ENCODE results near the gene NFATC2IP.

The NFATC2IP gene

GRCh38 chr16:28917095-28917494 is 33.6 kb upstream of the NFATC2IP start:
- DNase-seq (ENCODE audit: low spot score) = no peak
- H3K27ac ChIP-seq = no peak overlapping the region
- ChIA-PET POLR2A (ENCODE audit: low non-redundant PET) (no interaction called here), CTCF (no interaction called here)
- TF ChIP-seq CTCF (conservative IDR thresholded peaks at IDR 0.05; ENCODE audit: low read depth) = no peak

- TF ChIP-seq CTCF (conservative IDR thresholded peaks at IDR 0.05; ENCODE audit: low read depth) = no peak
- POLR2A ChIA-PET (ENCODE audit: low non-redundant PET) = no interaction called here
- CTCF ChIA-PET = interaction anchor here (0.5 to 0.9 kb wide), 2 partner anchors 19 to 26 kb away, joined by 3 to 4 read pairs; no protein-coding TSS in a partner anchor
- no peak overlapping the region for H3K27ac ChIP-seq
- DNase-seq (ENCODE audit: low spot score) = no peak
Measured at GRCh38 chr16:28918698-28919097, 32.0 kb upstream of the NFATC2IP start.

- ChIA-PET CTCF (interaction anchor here (0.6 to 0.9 kb wide), 2 partner anchors 57 to 86 kb away, joined by 3 to 5 read pairs; no protein-coding TSS in a partner anchor), POLR2A (ENCODE audit: low non-redundant PET) (interaction anchor here (0.6 kb wide), 1 partner anchor 108 kb away, joined by 4 read pairs; no protein-coding TSS in a partner anchor)
- DNase-seq (ENCODE audit: low spot score) = no peak
- no peak for TF ChIP-seq CTCF (conservative IDR thresholded peaks at IDR 0.05; ENCODE audit: low read depth)
- H3K27ac ChIP-seq = no peak overlapping the region
Measured at GRCh38 chr16:28923231-28923587, 27.5 kb upstream of the NFATC2IP start.

GRCh38 chr16:28923652-28924398 is 26.9 kb upstream of the NFATC2IP start:
- no peak for DNase-seq (ENCODE audit: low spot score)
- POLR2A ChIA-PET (ENCODE audit: low non-redundant PET) = interaction anchor here (0.6 kb wide), 1 partner anchor 109 kb away, joined by 4 read pairs; no protein-coding TSS in a partner anchor
- TF ChIP-seq CTCF (conservative IDR thresholded peaks at IDR 0.05; ENCODE audit: low read depth) = no peak
- CTCF ChIA-PET = interaction anchor here (0.6 to 1.0 kb wide), 3 partner anchors 12 to 87 kb away, joined by 3 to 5 read pairs (median 4); no protein-coding TSS in a partner anchor
- peak overlapping the region; percentile 99 for H3K27ac ChIP-seq

- DNase-seq (ENCODE audit: low spot score) = no peak
- POLR2A ChIA-PET (ENCODE audit: low non-redundant PET) = interaction anchor here (0.6 kb wide), 1 partner anchor 14 kb away, joined by 4 read pairs; no protein-coding TSS in a partner anchor
- peak overlapping the region; percentile 99 for H3K27ac ChIP-seq
- TF ChIP-seq CTCF (conservative IDR thresholded peaks at IDR 0.05; ENCODE audit: low read depth) = no peak
- CTCF ChIA-PET = interaction anchor here (0.6 to 1.0 kb wide), 2 partner anchors 12 to 21 kb away, joined by 3 to 4 read pairs; no protein-coding TSS in a partner anchor
Measured at GRCh38 chr16:28924399-28924761, 26.4 kb upstream of the NFATC2IP start.

GRCh38 chr16:28924762-28925385 is 25.9 kb upstream of the NFATC2IP start, which contains the start of gene RABEP2:
RABEP2 (minus strand) TSS chr16:28925238; CDS start chr16:28925163, 75 bp downstream.
- H3K27ac ChIP-seq = peak within 1 kb of the TSS; percentile 99
- no peak for TF ChIP-seq CTCF (conservative IDR thresholded peaks at IDR 0.05; ENCODE audit: low read depth)
- CTCF ChIA-PET = interaction anchor here (0.6 kb wide), 1 partner anchor 11 kb away, joined by 3 read pairs; no protein-coding TSS in a partner anchor
- DNase-seq (ENCODE audit: low spot score) = peak; percentile 99
- POLR2A ChIA-PET (ENCODE audit: low non-redundant PET) = interaction anchor here (0.6 to 1.0 kb wide), 2 partner anchors 15 to 20 kb away, joined by 3 to 4 read pairs; no protein-coding TSS in a partner anchor
